HEK293 (cell line): Measurements from ENCODE around the gene RAMP1.

Experiments
- CTCF ChIA-PET: fragments of 350-600 bp; formaldehyde crosslinking; extraction: SDS; loops from one replicate; lab custom pipeline; 2021; ENCODE audit warnings: antibody characterized with exemption; lab: Yijun Ruan, JAX
- POLR2A ChIA-PET: fragments of 300-600 bp; formaldehyde crosslinking; extraction: SDS; loops from one replicate; lab custom pipeline; 2020; ENCODE audit warnings: antibody characterized with exemption, inconsistent platforms; lab: Yijun Ruan, JAX
- H3K27ac ChIP-seq: fragments of 200-500 bp; sonication (Bioruptor generic); 2 replicates; pipeline ENCODE4 v1.5.1; 2014; ENCODE audit warnings: low read depth, low read length, control low read depth, inconsistent platforms; ENCODE audit errors: extremely low read depth
- H3K36me3 ChIP-seq, 2 experiments: fragments of 200-500 bp in 1 of 2; sonication (Bioruptor generic) in 1 of 2; 1 replicate in 1 of 2; 2 replicates in 1 of 2; pipeline ENCODE4 v1.5.1; 2014 to 2017; ENCODE audit warnings: inconsistent platforms in 2 of 2, low read length in 2 of 2; ENCODE audit not compliant: control insufficient read depth in 2 of 2, insufficient read depth in 1 of 2
- H3K4me1 ChIP-seq: fragments of 200-500 bp; sonication (Bioruptor generic); 2 replicates; pipeline ENCODE4 v1.5.1; 2014; ENCODE audit warnings: mild to moderate bottlenecking, low read length, inconsistent platforms; ENCODE audit not compliant: control insufficient read depth, insufficient read depth
- H3K4me3 ChIP-seq: 2 replicates; pipeline ENCODE4 v1.5.1; 2011; ENCODE audit warnings: low read depth, mild to moderate bottlenecking, control low read depth, low read length, moderate library complexity
- H3K9me3 ChIP-seq: fragments of 200-500 bp; sonication (Bioruptor generic); 2 replicates; pipeline ENCODE4 v1.5.1; 2014; ENCODE audit warnings: low read depth, low read length, inconsistent platforms; ENCODE audit not compliant: control insufficient read depth, insufficient read depth
- AEBP2 ChIP-seq: fragments of 450-650 bp; formaldehyde crosslinking; IDR thresholded peaks from 2 replicates; pipeline ENCODE4 v1.5.1; 2016; ENCODE audit warnings: missing biosample characterization, missing genetic modification characterization, borderline replicate concordance
- PBX3 ChIP-seq: sonication (generic); formaldehyde crosslinking; IDR thresholded peaks from 2 replicates; pipeline ENCODE4 v1.8.1; 2022; ENCODE audit warnings: mild to moderate bottlenecking, moderate library complexity, missing genetic modification reagents
- PRDM10 ChIP-seq: fragments of 450-650 bp; formaldehyde crosslinking; IDR thresholded peaks from 2 replicates; pipeline ENCODE4 v1.5.1; 2016; ENCODE audit warnings: missing biosample characterization, missing genetic modification characterization
- PRDM4 ChIP-seq: fragments of 450-650 bp; formaldehyde crosslinking; IDR thresholded peaks from 2 replicates; pipeline ENCODE4 v1.5.1; 2017; ENCODE audit warnings: missing biosample characterization, missing genetic modification characterization
- RBAK ChIP-seq: fragments of 450-650 bp; formaldehyde crosslinking; IDR thresholded peaks from 2 replicates; pipeline ENCODE4 v1.5.1; 2016; ENCODE audit warnings: missing biosample characterization, missing genetic modification characterization
- ZBTB6 ChIP-seq: fragments of 450-650 bp; formaldehyde crosslinking; IDR thresholded peaks from 2 replicates; pipeline ENCODE4 v1.5.1; 2017; ENCODE audit warnings: missing biosample characterization, missing genetic modification characterization
- ZNF10 ChIP-seq: fragments of 450-650 bp; formaldehyde crosslinking; IDR thresholded peaks from 2 replicates; pipeline ENCODE4 v1.5.1; 2017; ENCODE audit warnings: missing biosample characterization, missing genetic modification characterization
- ZNF112 ChIP-seq: fragments of 450-650 bp; formaldehyde crosslinking; IDR thresholded peaks from 2 replicates; pipeline ENCODE4 v1.5.0; 2017; ENCODE audit warnings: missing biosample characterization, missing genetic modification characterization
- ZNF140 ChIP-seq: fragments of 450-650 bp; formaldehyde crosslinking; IDR thresholded peaks from 2 replicates; pipeline ENCODE4 v1.5.1; 2016; ENCODE audit warnings: missing biosample characterization, missing genetic modification characterization
- ZNF155 ChIP-seq: fragments of 450-650 bp; formaldehyde crosslinking; IDR thresholded peaks from 2 replicates; pipeline ENCODE4 v1.5.1; 2016; ENCODE audit warnings: missing biosample characterization, missing genetic modification characterization
- ZNF18 ChIP-seq: fragments of 450-650 bp; formaldehyde crosslinking; IDR thresholded peaks from 2 replicates; pipeline ENCODE4 v1.5.1; 2016; ENCODE audit warnings: missing biosample characterization, missing genetic modification characterization
- ZNF214 ChIP-seq: fragments of 450-650 bp; formaldehyde crosslinking; IDR thresholded peaks from 2 replicates; pipeline ENCODE4 v1.5.1; 2017; ENCODE audit warnings: missing biosample characterization, mild to moderate bottlenecking, missing genetic modification characterization, borderline replicate concordance
- ZNF26 ChIP-seq: fragments of 450-650 bp; formaldehyde crosslinking; IDR thresholded peaks from 2 replicates; pipeline ENCODE4 v1.5.1; 2016; ENCODE audit warnings: missing biosample characterization, missing genetic modification characterization
- ZNF335 ChIP-seq: fragments of 450-650 bp; formaldehyde crosslinking; conservative IDR thresholded peaks from 2 replicates; pipeline ENCODE4 v1.5.1; 2016; ENCODE audit warnings: missing biosample characterization, missing genetic modification characterization
- ZNF426 ChIP-seq: fragments of 450-650 bp; formaldehyde crosslinking; IDR thresholded peaks from 2 replicates; pipeline ENCODE4 v1.5.1; 2017; ENCODE audit warnings: missing biosample characterization, missing genetic modification characterization, mild to moderate bottlenecking, inconsistent platforms, moderate library complexity
- ZNF510 ChIP-seq: fragments of 450-650 bp; formaldehyde crosslinking; IDR thresholded peaks from 2 replicates; pipeline ENCODE4 v1.5.1; 2018; ENCODE audit warnings: mild to moderate bottlenecking, missing genetic modification characterization, missing biosample characterization; ENCODE audit not compliant: insufficient replicate concordance
- ZNF529 ChIP-seq: fragments of 450-650 bp; formaldehyde crosslinking; IDR thresholded peaks from 2 replicates; pipeline ENCODE4 v1.5.1; 2017; ENCODE audit warnings: missing genetic modification characterization, missing biosample characterization; ENCODE audit not compliant: insufficient replicate concordance
- ZNF555 ChIP-seq: fragments of 450-650 bp; formaldehyde crosslinking; conservative IDR thresholded peaks from 2 replicates; pipeline ENCODE4 v1.5.1; 2017; ENCODE audit warnings: missing biosample characterization, mild to moderate bottlenecking, missing genetic modification characterization, inconsistent platforms
- ZNF626 ChIP-seq: fragments of 450-650 bp; sonication (Bioruptor Pico); formaldehyde crosslinking; IDR thresholded peaks from 2 replicates; pipeline ENCODE4 v1.5.1; 2018; ENCODE audit warnings: missing biosample characterization, missing genetic modification characterization, inconsistent platforms
- ZNF658 ChIP-seq: fragments of 450-650 bp; formaldehyde crosslinking; IDR thresholded peaks from 2 replicates; pipeline ENCODE4; 2016; ENCODE audit warnings: missing biosample characterization, missing genetic modification characterization
- ZNF670 ChIP-seq: fragments of 450-650 bp; formaldehyde crosslinking; IDR thresholded peaks from 2 replicates; pipeline ENCODE4 v1.5.1; 2016; ENCODE audit warnings: missing biosample characterization, missing genetic modification characterization, low read depth

Gene RAMP1

GRCh38 chr2:237913193-237913917 is 53.9 kb downstream of the RAMP1 start:
- H3K4me1 ChIP-seq, result no peaks in the 10 kb centered on the region
- no peak overlapping the region for H3K4me3 ChIP-seq
- CTCF ChIA-PET, result no interaction called here
- H3K36me3 ChIP-seq, result no peaks in the 10 kb centered on the region
- TF ChIP-seq AEBP2 (tag by site-specific recombination) (no peak), PRDM10 (no peak), ZNF426 (tag by site-specific recombination) (no peak), ZNF18 (no peak), ZNF555 (no peak), PBX3 (CRISPR knock-in tag) (no peak), PRDM4 (tag by site-specific recombination) (no peak), ZNF670 (tag by site-specific recombination) (no peak)
- no peaks in the 10 kb centered on the region for H3K9me3 ChIP-seq
- POLR2A ChIA-PET, result no interaction called here
- H3K27ac ChIP-seq, result no peak overlapping the region

- ChIA-PET CTCF (interaction anchor here (0.7 kb wide), 1 partner anchor 513 kb away, joined by 3 read pairs; no protein-coding TSS in a partner anchor), POLR2A (no interaction called here)
- Histone ChIP-seq H3K36me3 (no peaks in the 10 kb centered on the region), H3K27ac (no peak overlapping the region), H3K4me3 (no peak overlapping the region), H3K4me1 (no peaks in the 10 kb centered on the region), H3K9me3 (no peaks in the 10 kb centered on the region)
- TF ChIP-seq ZNF214 (tag by site-specific recombination), result no peak
- TF ChIP-seq ZBTB6 (tag by site-specific recombination), result no peak
- TF ChIP-seq ZNF335, result no peak
- TF ChIP-seq RBAK, result no peak
- no peak for TF ChIP-seq ZNF26
- TF ChIP-seq ZNF140 (tag by site-specific recombination), result no peak
- no peak for TF ChIP-seq ZNF112 (tag by site-specific recombination)
- no peak for TF ChIP-seq ZNF626
- no peak for TF ChIP-seq ZNF155 (tag by site-specific recombination)
- no peak for TF ChIP-seq ZNF658 (tag by site-specific recombination)
- no peak for TF ChIP-seq ZNF510 (tag by site-specific recombination)
- TF ChIP-seq ZNF529, result no peak
- TF ChIP-seq ZNF10 (tag by site-specific recombination), result no peak
Observed at GRCh38 chr2:237915576-237915975, 56.2 kb downstream of the RAMP1 start.
